CD8-positive, alpha-beta memory T cell (primary cell): ENCODE measurements around the gene SNAPC4. TPM values are rescaled to one million over a fixed set of nuclear protein-coding genes. Genes with fewer than 3 reads are reported as not detected.
A peak's percentile ranks its signal among the peaks of the same experiment; 100 is the strongest.

Experiments
- CTCF ChIA-PET: fragments of 350-600 bp; sonication (Branson Sonifier 250); formaldehyde crosslinking; loops from one replicate; lab custom pipeline; 2021; ENCODE audit warnings: antibody characterized with exemption; lab: Charles Lee
- POLR2A ChIA-PET: fragments of 350-600 bp; sonication (Branson Sonifier 250); formaldehyde crosslinking; loops from one replicate; lab custom pipeline; 2021; ENCODE audit warnings: antibody characterized with exemption; lab: Charles Lee
- DNase-seq, 5 donors: peaks; one replicate each; pipeline versions ENCODE4 v3.0.0 to v3.0.0-alpha.2; 2020 to 2022; ENCODE audit warnings: mixed read lengths in 1 of 5
- H3K27ac ChIP-seq: one replicate; pipeline ENCODE4 v1.7.0; 2013; ENCODE audit warnings: low read depth, mild to moderate bottlenecking, low read length, moderate library complexity
- H3K27me3 ChIP-seq: 2 replicates; pipeline ENCODE4 v1.7.0; 2013; ENCODE audit warnings: low read length, mild to moderate bottlenecking; ENCODE audit not compliant: insufficient read depth, poor library complexity, severe bottlenecking
- H3K36me3 ChIP-seq: 2 replicates; pipeline ENCODE4 v1.7.0; 2013; ENCODE audit warnings: mild to moderate bottlenecking, low read length, moderate library complexity; ENCODE audit not compliant: insufficient read depth
- H3K4me1 ChIP-seq: 2 replicates; pipeline ENCODE4 v1.7.0; 2013; ENCODE audit warnings: mild to moderate bottlenecking, low read length, moderate library complexity; ENCODE audit not compliant: insufficient read depth
- H3K4me3 ChIP-seq: 2 replicates; pipeline ENCODE4 v1.7.0; 2013; ENCODE audit warnings: mild to moderate bottlenecking, low read length
- H3K9me3 ChIP-seq: 2 replicates; pipeline ENCODE4 v1.7.0; 2013; ENCODE audit warnings: mild to moderate bottlenecking, low read length
- H3K27ac Mint-ChIP-seq, 8 donors: one replicate each; pipeline ENCODE4 v1.8.0; 2020 to 2021; ENCODE audit warnings: mixed read lengths in 8 of 8, mild to moderate bottlenecking in 6 of 8, inconsistent platforms in 3 of 8, moderate library complexity in 3 of 8
- H3K27me3 Mint-ChIP-seq, 2 donors: one replicate each; pipeline ENCODE4 v1.8.0; 2020 to 2021; ENCODE audit warnings: mixed read lengths in 2 of 2, mild to moderate bottlenecking in 1 of 2, moderate library complexity in 1 of 2
- H3K36me3 Mint-ChIP-seq, 3 donors: one replicate each; pipeline ENCODE4 v1.8.0; 2020 to 2021; ENCODE audit warnings: mixed read lengths in 3 of 3, inconsistent platforms in 1 of 3, mild to moderate bottlenecking in 1 of 3
- H3K4me1 Mint-ChIP-seq, 3 donors: one replicate each; pipeline ENCODE4 v1.8.0; 2020 to 2021; ENCODE audit warnings: mixed read lengths in 3 of 3, inconsistent platforms in 1 of 3, mild to moderate bottlenecking in 1 of 3
- H3K4me3 Mint-ChIP-seq, 7 donors: one replicate each; pipeline ENCODE4 v1.8.0; 2020 to 2021; ENCODE audit warnings: mixed read lengths in 7 of 7, mild to moderate bottlenecking in 6 of 7, moderate library complexity in 4 of 7, inconsistent platforms in 2 of 7
- H3K9me3 Mint-ChIP-seq, 5 donors: one replicate each; pipeline ENCODE4 v1.8.0; 2020 to 2022; ENCODE audit warnings: mixed read lengths in 5 of 5, mild to moderate bottlenecking in 3 of 5, moderate library complexity in 2 of 5, inconsistent platforms in 1 of 5
- polyA plus RNA-seq: library from polyadenylated mRNA; unstranded; fragments of 300-500 nt; fragmentation: Illumina TruSeq; gene quantifications from one replicate; pipeline ENCODE4 v1.2.3, GENCODE V29; 2021
- total RNA-seq, 2 experiments: library from RNA; stranded (reverse); gene quantifications; one replicate each; pipeline ENCODE4 v1.2.3, GENCODE V29; 2021

Gene SNAPC4
- total and polyA plus RNA-seq, 3 experiments from 2014 or later: 2.6 to 23.6 (median 22.1) TPM

DNA sequence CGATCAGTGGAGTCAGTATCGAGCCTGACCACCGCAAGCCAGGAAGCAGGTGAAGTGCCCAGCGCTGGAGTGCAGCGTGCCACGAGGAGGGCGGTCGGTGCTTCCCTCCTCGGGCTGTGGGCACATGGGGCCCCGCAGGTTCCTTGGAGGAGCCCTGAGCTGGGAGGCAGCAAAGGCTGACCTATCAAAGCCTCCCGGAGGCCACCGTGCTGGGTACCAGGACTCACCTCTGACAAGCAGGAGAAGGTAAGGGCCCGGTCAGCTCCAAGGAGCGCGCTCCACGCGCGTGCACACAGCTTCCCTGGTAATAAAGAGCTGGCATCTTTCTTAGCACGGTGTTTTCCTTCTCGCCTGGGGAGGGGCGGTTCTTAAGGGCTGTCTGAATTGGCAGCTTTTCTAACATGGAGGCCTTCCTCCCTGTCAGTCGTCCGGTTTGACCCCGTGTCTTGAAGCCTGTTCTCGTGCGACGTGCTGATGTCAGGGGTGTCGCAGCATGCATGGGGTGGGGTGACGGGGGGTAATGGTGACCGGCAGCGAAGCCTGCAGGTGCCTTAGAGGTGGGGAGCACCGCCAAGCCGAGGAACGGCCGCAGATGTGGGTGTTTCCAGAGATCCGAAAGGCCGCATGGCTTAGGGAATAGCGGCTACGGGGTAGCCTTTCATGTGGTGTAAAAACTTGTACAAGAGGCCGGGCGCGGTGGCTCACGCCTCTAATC lies 23.6 kb upstream of the SNAPC4 start:
- peaks cover 0 to 65% (median 7%) of the 10 kb centered on the region in 3 donors for H3K36me3 Mint-ChIP-seq
- H3K4me3 Mint-ChIP-seq: no peak overlapping the region
- no peak for DNase-seq
- no peak overlapping the region for H3K27ac ChIP-seq
- POLR2A ChIA-PET: interaction anchor here (0.5 kb wide), 1 partner anchor 835 kb away, joined by 4 read pairs; no protein-coding TSS in a partner anchor
- H3K4me3 ChIP-seq: no peak overlapping the region
- H3K36me3 ChIP-seq: peaks cover 19% of the 10 kb centered on the region
- no peaks in the 10 kb centered on the region for H3K9me3 Mint-ChIP-seq
- H3K27me3 Mint-ChIP-seq: no peaks in the 10 kb centered on the region
- no peaks in the 10 kb centered on the region for H3K4me1 Mint-ChIP-seq
- H3K9me3 ChIP-seq: no peaks in the 10 kb centered on the region
- CTCF ChIA-PET: no interaction called here
- peak overlapping the region in 1 of 8 donors; percentile 36 for H3K27ac Mint-ChIP-seq
- no peaks in the 10 kb centered on the region for H3K4me1 ChIP-seq
- no peaks in the 10 kb centered on the region for H3K27me3 ChIP-seq

- Histone ChIP-seq H3K4me1 (no peaks in the 10 kb centered on the region), H3K36me3 (peaks cover 26% of the 10 kb centered on the region), H3K27me3 (no peaks in the 10 kb centered on the region), H3K27ac (no peak overlapping the region), H3K4me3 (no peak overlapping the region), H3K9me3 (no peaks in the 10 kb centered on the region)
- ChIA-PET CTCF (no interaction called here), POLR2A (interaction anchor here (0.5 kb wide), 1 partner anchor 836 kb away, joined by 4 read pairs; no protein-coding TSS in a partner anchor)
- no peak for DNase-seq
- Mint-ChIP-seq H3K36me3 (peaks cover 0 to 70% (median 7%) of the 10 kb centered on the region in 3 donors), H3K4me3 (no peak overlapping the region), H3K4me1 (no peaks in the 10 kb centered on the region), H3K27me3 (no peaks in the 10 kb centered on the region), H3K27ac (no peak overlapping the region), H3K9me3 (no peaks in the 10 kb centered on the region)
These were observed 22.9 kb upstream of the SNAPC4 start for GRCh38 chr9:136422876-136423275.

- Histone ChIP-seq H3K27ac (no peak overlapping the region), H3K27me3 (no peaks in the 10 kb centered on the region), H3K4me3 (no peak overlapping the region), H3K9me3 (no peaks in the 10 kb centered on the region), H3K36me3 (peaks cover 31% of the 10 kb centered on the region), H3K4me1 (no peaks in the 10 kb centered on the region)
- no peaks in the 10 kb centered on the region for H3K9me3 Mint-ChIP-seq
- H3K4me1 Mint-ChIP-seq: no peaks in the 10 kb centered on the region
- no peak overlapping the region for H3K4me3 Mint-ChIP-seq
- peaks cover 0 to 77% (median 12%) of the 10 kb centered on the region in 3 donors for H3K36me3 Mint-ChIP-seq
- DNase-seq: no peak
- no peaks in the 10 kb centered on the region for H3K27me3 Mint-ChIP-seq
- ChIA-PET CTCF (no interaction called here), POLR2A (no interaction called here)
- H3K27ac Mint-ChIP-seq: no peak overlapping the region
These were observed 21.8 kb upstream of the SNAPC4 start for GRCh38 chr9:136421791-136422190.

DNA sequence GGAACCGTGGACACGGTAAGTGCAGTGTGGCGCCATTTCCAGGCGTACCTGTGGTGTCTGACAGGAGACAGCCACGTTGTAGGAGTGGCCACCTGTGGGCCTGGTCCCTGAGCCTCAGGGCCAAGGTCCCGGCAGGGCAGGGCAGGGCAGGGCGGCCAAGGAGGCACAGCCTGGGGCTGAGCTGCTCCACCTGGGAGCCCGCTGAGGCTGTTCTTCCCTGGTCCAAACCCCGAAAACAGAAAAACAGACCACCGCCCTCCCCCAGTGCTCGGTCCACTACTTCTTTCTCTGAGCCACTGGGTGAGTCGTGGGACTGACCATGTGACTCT lies 19.1 kb upstream of the SNAPC4 start:
- Histone ChIP-seq H3K9me3 (no peaks in the 10 kb centered on the region), H3K4me3 (no peak overlapping the region), H3K27me3 (no peaks in the 10 kb centered on the region), H3K27ac (no peak overlapping the region), H3K4me1 (no peaks in the 10 kb centered on the region), H3K36me3 (peaks cover 53% of the 10 kb centered on the region)
- H3K4me3 Mint-ChIP-seq: no peak overlapping the region
- ChIA-PET CTCF (no interaction called here), POLR2A (no interaction called here)
- H3K36me3 Mint-ChIP-seq: peaks cover 0 to 86% (median 12%) of the 10 kb centered on the region in 3 donors
- H3K27me3 Mint-ChIP-seq: no peaks in the 10 kb centered on the region
- no peaks in the 10 kb centered on the region for H3K9me3 Mint-ChIP-seq
- H3K27ac Mint-ChIP-seq: peak overlapping the region in 1 of 8 donors; percentile 69
- DNase-seq: no peak
- no peaks in the 10 kb centered on the region for H3K4me1 Mint-ChIP-seq

- Histone ChIP-seq H3K4me3 (no peak overlapping the region), H3K36me3 (peaks cover 59% of the 10 kb centered on the region), H3K27me3 (no peaks in the 10 kb centered on the region), H3K9me3 (no peaks in the 10 kb centered on the region), H3K4me1 (no peaks in the 10 kb centered on the region), H3K27ac (no peak overlapping the region)
- no peak for DNase-seq
- ChIA-PET CTCF (no interaction called here), POLR2A (no interaction called here)
- no peak overlapping the region for H3K27ac Mint-ChIP-seq
- H3K36me3 Mint-ChIP-seq: peaks cover 0 to 86% (median 14%) of the 10 kb centered on the region in 3 donors
- no peaks in the 10 kb centered on the region for H3K4me1 Mint-ChIP-seq
- H3K27me3 Mint-ChIP-seq: no peaks in the 10 kb centered on the region
- H3K4me3 Mint-ChIP-seq: peak overlapping the region in 1 of 7 donors; percentile 37
- no peaks in the 10 kb centered on the region for H3K9me3 Mint-ChIP-seq
These were observed 18.5 kb upstream of the SNAPC4 start for GRCh38 chr9:136418182-136419091.

GRCh38 chr9:136416914-136417313 lies 16.9 kb upstream of the SNAPC4 start:
- Mint-ChIP-seq H3K4me1 (peaks cover 2 to 7% (median 5%) of the 10 kb centered on the region in 3 donors), H3K27me3 (no peaks in the 10 kb centered on the region), H3K36me3 (peaks cover 0 to 84% (median 16%) of the 10 kb centered on the region in 3 donors), H3K4me3 (no peak overlapping the region), H3K27ac (peak overlapping the region in 2 of 8 donors; percentile 8 to 26), H3K9me3 (no peaks in the 10 kb centered on the region)
- ChIA-PET CTCF (no interaction called here), POLR2A (no interaction called here)
- peaks cover 2% of the 10 kb centered on the region for H3K4me1 ChIP-seq
- DNase-seq: no peak
- H3K27ac ChIP-seq: no peak overlapping the region
- peaks cover 59% of the 10 kb centered on the region for H3K36me3 ChIP-seq
- H3K27me3 ChIP-seq: no peaks in the 10 kb centered on the region
- no peak overlapping the region for H3K4me3 ChIP-seq
- H3K9me3 ChIP-seq: no peaks in the 10 kb centered on the region

DNA sequence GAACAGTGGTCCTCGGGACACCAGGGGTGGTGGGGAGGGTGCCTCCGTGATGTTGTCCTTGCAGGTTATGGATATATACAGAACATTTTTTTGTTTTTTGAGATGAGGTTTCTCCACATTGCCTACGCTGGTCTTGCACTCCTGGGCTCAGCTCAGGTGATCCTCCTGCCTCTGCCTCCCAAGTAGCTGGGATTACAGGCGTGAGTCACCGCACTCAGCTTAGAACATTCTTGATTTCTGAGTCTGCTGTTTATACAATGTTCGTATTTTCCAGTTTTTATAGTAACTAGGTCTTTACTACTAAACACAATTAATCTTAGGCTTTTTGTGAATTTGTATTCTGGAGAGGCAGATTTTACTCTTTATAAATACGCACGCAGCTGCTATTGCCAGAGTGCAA lies 16.5 kb upstream of the SNAPC4 start:
- Mint-ChIP-seq H3K27ac (peak overlapping the region in 1 of 8 donors; percentile 15), H3K4me3 (no peak overlapping the region), H3K27me3 (no peaks in the 10 kb centered on the region), H3K9me3 (no peaks in the 10 kb centered on the region), H3K4me1 (peaks cover 5 to 12% (median 10%) of the 10 kb centered on the region in 3 donors), H3K36me3 (peaks cover 0 to 85% (median 16%) of the 10 kb centered on the region in 3 donors)
- DNase-seq: no peak
- Histone ChIP-seq H3K27ac (no peak overlapping the region), H3K4me3 (no peak overlapping the region), H3K9me3 (no peaks in the 10 kb centered on the region), H3K4me1 (peaks cover 7% of the 10 kb centered on the region), H3K36me3 (peaks cover 59% of the 10 kb centered on the region), H3K27me3 (no peaks in the 10 kb centered on the region)
- POLR2A ChIA-PET: no interaction called here
- CTCF ChIA-PET: no interaction called here

- peak overlapping the region in 1 of 7 donors; percentile 82 for H3K4me3 Mint-ChIP-seq
- ChIA-PET POLR2A (no interaction called here), CTCF (interaction anchor here (0.8 to 1.9 kb wide), 4 partner anchors 12 to 49 kb away, joined by 3 to 5 read pairs (median 4); partner anchors contain the start of gene DNLZ)
- H3K36me3 Mint-ChIP-seq: peaks cover 0 to 81% (median 10%) of the 10 kb centered on the region in 3 donors
- H3K27ac Mint-ChIP-seq: peak overlapping the region in 5 of 8 donors; percentile 21 to 79 (median 58)
- H3K4me1 ChIP-seq: peaks cover 26% of the 10 kb centered on the region
- no peaks in the 10 kb centered on the region for H3K27me3 ChIP-seq
- no peaks in the 10 kb centered on the region for H3K27me3 Mint-ChIP-seq
- no peak overlapping the region for H3K27ac ChIP-seq
- H3K4me1 Mint-ChIP-seq: peaks cover 23 to 38% (median 33%) of the 10 kb centered on the region in 3 donors
- H3K9me3 ChIP-seq: no peaks in the 10 kb centered on the region
- no peaks in the 10 kb centered on the region for H3K9me3 Mint-ChIP-seq
- H3K4me3 ChIP-seq: no peak overlapping the region
- DNase-seq: no peak
- peaks cover 34% of the 10 kb centered on the region for H3K36me3 ChIP-seq
These were observed 13.0 kb upstream of the SNAPC4 start for GRCh38 chr9:136412962-136413361.
